CD8-positive, alpha-beta memory T cell (primary cell): ENCODE results near the gene SERPINB13. TPM values are rescaled to one million over a fixed set of nuclear protein-coding genes. Genes with fewer than 3 reads are reported as not detected.

Experiments used
- CTCF ChIA-PET: fragments of 350-600 bp; sonication (Branson Sonifier 250); formaldehyde crosslinking; loops from one replicate; lab custom pipeline; 2021; ENCODE audit warnings: antibody characterized with exemption; lab: Charles Lee
- POLR2A ChIA-PET: fragments of 350-600 bp; sonication (Branson Sonifier 250); formaldehyde crosslinking; loops from one replicate; lab custom pipeline; 2021; ENCODE audit warnings: antibody characterized with exemption; lab: Charles Lee
- DNase-seq, 5 donors: peaks; one replicate each; pipeline versions ENCODE4 v3.0.0 to v3.0.0-alpha.2; 2020 to 2022; ENCODE audit warnings: mixed read lengths in 1 of 5
- H3K27ac ChIP-seq: one replicate; pipeline ENCODE4 v1.7.0; 2013; ENCODE audit warnings: low read depth, mild to moderate bottlenecking, low read length, moderate library complexity
- H3K27me3 ChIP-seq: 2 replicates; pipeline ENCODE4 v1.7.0; 2013; ENCODE audit warnings: low read length, mild to moderate bottlenecking; ENCODE audit not compliant: insufficient read depth, poor library complexity, severe bottlenecking
- H3K36me3 ChIP-seq: 2 replicates; pipeline ENCODE4 v1.7.0; 2013; ENCODE audit warnings: mild to moderate bottlenecking, low read length, moderate library complexity; ENCODE audit not compliant: insufficient read depth
- H3K4me1 ChIP-seq: 2 replicates; pipeline ENCODE4 v1.7.0; 2013; ENCODE audit warnings: mild to moderate bottlenecking, low read length, moderate library complexity; ENCODE audit not compliant: insufficient read depth
- H3K4me3 ChIP-seq: 2 replicates; pipeline ENCODE4 v1.7.0; 2013; ENCODE audit warnings: mild to moderate bottlenecking, low read length
- H3K9me3 ChIP-seq: 2 replicates; pipeline ENCODE4 v1.7.0; 2013; ENCODE audit warnings: mild to moderate bottlenecking, low read length
- H3K27ac Mint-ChIP-seq, 8 donors: one replicate each; pipeline ENCODE4 v1.8.0; 2020 to 2021; ENCODE audit warnings: mixed read lengths in 8 of 8, mild to moderate bottlenecking in 6 of 8, inconsistent platforms in 3 of 8, moderate library complexity in 3 of 8
- H3K27me3 Mint-ChIP-seq, 2 donors: one replicate each; pipeline ENCODE4 v1.8.0; 2020 to 2021; ENCODE audit warnings: mixed read lengths in 2 of 2, mild to moderate bottlenecking in 1 of 2, moderate library complexity in 1 of 2
- H3K36me3 Mint-ChIP-seq, 3 donors: one replicate each; pipeline ENCODE4 v1.8.0; 2020 to 2021; ENCODE audit warnings: mixed read lengths in 3 of 3, inconsistent platforms in 1 of 3, mild to moderate bottlenecking in 1 of 3
- H3K4me1 Mint-ChIP-seq, 3 donors: one replicate each; pipeline ENCODE4 v1.8.0; 2020 to 2021; ENCODE audit warnings: mixed read lengths in 3 of 3, inconsistent platforms in 1 of 3, mild to moderate bottlenecking in 1 of 3
- H3K4me3 Mint-ChIP-seq, 7 donors: one replicate each; pipeline ENCODE4 v1.8.0; 2020 to 2021; ENCODE audit warnings: mixed read lengths in 7 of 7, mild to moderate bottlenecking in 6 of 7, moderate library complexity in 4 of 7, inconsistent platforms in 2 of 7
- H3K9me3 Mint-ChIP-seq, 5 donors: one replicate each; pipeline ENCODE4 v1.8.0; 2020 to 2022; ENCODE audit warnings: mixed read lengths in 5 of 5, mild to moderate bottlenecking in 3 of 5, moderate library complexity in 2 of 5, inconsistent platforms in 1 of 5
- polyA plus RNA-seq: library from polyadenylated mRNA; unstranded; fragments of 300-500 nt; fragmentation: Illumina TruSeq; gene quantifications from one replicate; pipeline ENCODE4 v1.2.3, GENCODE V29; 2021
- total RNA-seq, 2 experiments: library from RNA; stranded (reverse); gene quantifications; one replicate each; pipeline ENCODE4 v1.2.3, GENCODE V29; 2021

The SERPINB13 gene
- total and polyA plus RNA-seq, 3 experiments from 2014 or later, result not detected

- no peaks in the 10 kb centered on the region for H3K36me3 ChIP-seq
- Mint-ChIP-seq H3K4me1 (no peaks in the 10 kb centered on the region), H3K4me3 (no peak overlapping the region), H3K27me3 (peaks cover 4% of the 10 kb centered on the region in 2 donors), H3K27ac (no peak overlapping the region), H3K36me3 (no peaks in the 10 kb centered on the region), H3K9me3 (no peaks in the 10 kb centered on the region)
- ChIA-PET POLR2A (no interaction called here), CTCF (no interaction called here)
- no peak for DNase-seq
- no peaks in the 10 kb centered on the region for H3K27me3 ChIP-seq
- no peaks in the 10 kb centered on the region for H3K4me1 ChIP-seq
- no peak overlapping the region for H3K4me3 ChIP-seq
- no peaks in the 10 kb centered on the region for H3K9me3 ChIP-seq
- H3K27ac ChIP-seq, result no peak overlapping the region
Measured at GRCh38 chr18:63591725-63592124, 4.6 kb downstream of the SERPINB13 start.

GRCh38 chr18:63592471-63592870, 5.3 kb downstream of the SERPINB13 start:
- H3K36me3 ChIP-seq, result no peaks in the 10 kb centered on the region
- ChIA-PET CTCF (no interaction called here), POLR2A (no interaction called here)
- Mint-ChIP-seq H3K36me3 (no peaks in the 10 kb centered on the region), H3K4me3 (no peak overlapping the region), H3K4me1 (no peaks in the 10 kb centered on the region), H3K27ac (no peak overlapping the region), H3K27me3 (peaks cover 4% of the 10 kb centered on the region in 2 donors), H3K9me3 (no peaks in the 10 kb centered on the region)
- no peak for DNase-seq
- H3K4me3 ChIP-seq, result no peak overlapping the region
- H3K4me1 ChIP-seq, result no peaks in the 10 kb centered on the region
- no peak overlapping the region for H3K27ac ChIP-seq
- no peaks in the 10 kb centered on the region for H3K27me3 ChIP-seq
- H3K9me3 ChIP-seq, result no peaks in the 10 kb centered on the region

- no peaks in the 10 kb centered on the region for H3K4me1 Mint-ChIP-seq
- Histone ChIP-seq H3K27me3 (no peaks in the 10 kb centered on the region), H3K4me1 (no peaks in the 10 kb centered on the region), H3K27ac (no peak overlapping the region), H3K4me3 (no peak overlapping the region), H3K9me3 (no peaks in the 10 kb centered on the region), H3K36me3 (no peaks in the 10 kb centered on the region)
- DNase-seq, result no peak
- POLR2A ChIA-PET, result no interaction called here
- no peaks in the 10 kb centered on the region for H3K9me3 Mint-ChIP-seq
- H3K27me3 Mint-ChIP-seq, result peaks cover 0 to 4% of the 10 kb centered on the region in 2 donors
- H3K4me3 Mint-ChIP-seq, result no peak overlapping the region
- no peaks in the 10 kb centered on the region for H3K36me3 Mint-ChIP-seq
- H3K27ac Mint-ChIP-seq, result no peak overlapping the region
- CTCF ChIA-PET, result no interaction called here
Measured at GRCh38 chr18:63596964-63597363, 9.8 kb downstream of the SERPINB13 start.

DNA sequence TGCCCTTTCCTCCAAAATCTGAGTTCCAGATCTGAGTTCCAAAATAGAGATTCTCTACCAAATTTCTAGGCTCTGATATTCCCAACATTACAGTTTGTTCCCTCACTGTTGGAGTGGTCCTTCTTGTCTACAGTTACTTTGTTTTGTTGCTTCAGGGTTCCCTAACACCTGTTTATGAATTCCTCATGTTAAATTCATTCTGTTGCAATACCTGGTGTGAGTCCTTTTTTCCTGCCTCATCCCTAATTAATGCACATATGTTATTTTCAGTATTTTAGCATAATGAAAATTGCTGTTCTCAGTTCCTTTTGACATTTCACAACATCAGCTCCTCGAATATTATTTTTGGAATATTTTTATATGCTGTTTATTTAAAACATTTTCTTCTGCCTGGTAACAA, 16.2 kb downstream of the SERPINB13 start:
- Mint-ChIP-seq H3K36me3 (no peaks in the 10 kb centered on the region), H3K27ac (no peak overlapping the region), H3K27me3 (peaks cover 2 to 6% of the 10 kb centered on the region in 2 donors), H3K4me1 (no peaks in the 10 kb centered on the region), H3K4me3 (no peak overlapping the region), H3K9me3 (peaks cover 0 to 2% (median 0%) of the 10 kb centered on the region in 5 donors)
- H3K36me3 ChIP-seq, result no peaks in the 10 kb centered on the region
- H3K4me3 ChIP-seq, result no peak overlapping the region
- ChIA-PET POLR2A (no interaction called here), CTCF (no interaction called here)
- H3K27me3 ChIP-seq, result no peaks in the 10 kb centered on the region
- no peak overlapping the region for H3K27ac ChIP-seq
- no peaks in the 10 kb centered on the region for H3K9me3 ChIP-seq
- no peaks in the 10 kb centered on the region for H3K4me1 ChIP-seq
- DNase-seq, result no peak

DNA sequence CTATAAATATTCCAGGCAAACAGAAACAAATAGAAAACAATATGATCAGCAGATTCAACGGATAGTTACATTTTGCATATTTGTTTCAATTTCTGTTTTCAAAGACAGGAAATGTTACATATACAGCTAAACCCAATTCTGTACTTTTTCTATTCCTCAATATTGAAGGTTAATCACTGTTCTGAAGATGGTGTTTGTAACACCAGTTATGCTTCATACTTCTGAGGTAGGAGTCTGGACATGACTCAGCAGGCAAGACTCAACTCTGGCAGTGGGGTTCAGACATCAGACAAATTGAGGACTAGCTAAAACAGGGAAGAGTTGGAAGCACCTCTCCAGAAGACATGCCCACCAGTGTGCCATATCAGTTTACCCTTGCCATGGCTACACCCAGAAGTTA, 16.6 kb downstream of the SERPINB13 start:
- no peak overlapping the region for H3K27ac ChIP-seq
- no peak overlapping the region for H3K27ac Mint-ChIP-seq

DNA sequence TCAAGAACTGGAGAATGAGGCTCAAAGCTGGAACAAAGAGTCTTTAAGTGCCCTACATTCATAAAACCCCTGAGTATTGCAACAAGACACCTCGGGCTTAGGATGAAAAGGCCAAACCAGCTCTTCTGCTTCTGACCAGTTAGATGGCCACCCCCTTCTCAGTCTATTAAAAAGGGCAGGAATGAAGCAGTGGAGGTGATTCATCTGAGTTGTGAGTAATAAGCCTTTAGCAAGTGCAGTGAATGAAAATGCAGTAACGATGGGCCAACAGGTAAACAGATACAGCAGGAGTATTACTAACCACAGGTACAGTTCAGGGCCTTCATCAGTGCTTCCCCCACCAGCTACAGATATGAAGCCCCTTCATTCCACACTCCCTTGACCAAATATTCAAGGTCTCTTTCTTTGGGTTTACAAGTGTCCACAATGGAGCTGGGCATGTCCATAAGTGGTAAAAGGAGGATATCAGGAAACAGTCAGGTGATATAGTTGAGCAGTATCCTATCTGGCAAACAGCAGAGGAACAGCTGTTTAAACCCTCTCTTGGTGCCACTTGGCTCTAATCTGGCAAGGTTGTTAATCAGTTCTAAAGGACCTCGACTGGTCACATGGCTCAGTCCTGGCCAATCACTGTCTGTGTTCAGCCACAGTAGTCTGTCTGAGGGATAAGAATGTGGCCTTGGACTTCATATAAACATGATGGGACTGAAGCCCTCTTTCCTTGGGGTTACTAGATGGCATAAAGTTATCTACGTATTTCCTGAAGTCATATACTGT, 17.8 kb downstream of the SERPINB13 start:
- Mint-ChIP-seq H3K27me3 (peaks cover 2 to 6% of the 10 kb centered on the region in 2 donors), H3K36me3 (no peaks in the 10 kb centered on the region), H3K27ac (no peak overlapping the region), H3K4me3 (no peak overlapping the region), H3K9me3 (peaks cover 0 to 2% (median 0%) of the 10 kb centered on the region in 5 donors), H3K4me1 (no peaks in the 10 kb centered on the region)
- H3K9me3 ChIP-seq, result no peaks in the 10 kb centered on the region
- no peak overlapping the region for H3K4me3 ChIP-seq
- no peak for DNase-seq
- no peaks in the 10 kb centered on the region for H3K27me3 ChIP-seq
- H3K27ac ChIP-seq, result no peak overlapping the region
- H3K36me3 ChIP-seq, result no peaks in the 10 kb centered on the region
- H3K4me1 ChIP-seq, result no peaks in the 10 kb centered on the region
- CTCF ChIA-PET, result no interaction called here
- POLR2A ChIA-PET, result no interaction called here

More for the DNA sequence above, 16.6 kb downstream of the SERPINB13 start:
- no peak for DNase-seq
- peaks cover 0 to 2% (median 0%) of the 10 kb centered on the region in 5 donors for H3K9me3 Mint-ChIP-seq
- H3K27me3 Mint-ChIP-seq, result peaks cover 2 to 6% of the 10 kb centered on the region in 2 donors
- Histone ChIP-seq H3K9me3 (no peaks in the 10 kb centered on the region), H3K27me3 (no peaks in the 10 kb centered on the region), H3K4me1 (no peaks in the 10 kb centered on the region), H3K36me3 (no peaks in the 10 kb centered on the region), H3K4me3 (no peak overlapping the region)
- H3K4me3 Mint-ChIP-seq, result no peak overlapping the region
- ChIA-PET POLR2A (no interaction called here), CTCF (no interaction called here)
- no peaks in the 10 kb centered on the region for H3K4me1 Mint-ChIP-seq
- no peaks in the 10 kb centered on the region for H3K36me3 Mint-ChIP-seq

GRCh38 chr18:63606526-63606925, 19.4 kb downstream of the SERPINB13 start:
- Mint-ChIP-seq H3K4me3 (no peak overlapping the region), H3K27me3 (peaks cover 3 to 6% of the 10 kb centered on the region in 2 donors), H3K9me3 (peaks cover 0 to 2% (median 0%) of the 10 kb centered on the region in 5 donors), H3K4me1 (no peaks in the 10 kb centered on the region), H3K27ac (no peak overlapping the region), H3K36me3 (no peaks in the 10 kb centered on the region)
- CTCF ChIA-PET, result no interaction called here
- no peak overlapping the region for H3K4me3 ChIP-seq
- H3K4me1 ChIP-seq, result no peaks in the 10 kb centered on the region
- POLR2A ChIA-PET, result no interaction called here
- H3K9me3 ChIP-seq, result no peaks in the 10 kb centered on the region
- H3K36me3 ChIP-seq, result no peaks in the 10 kb centered on the region
- DNase-seq, result no peak
- no peak overlapping the region for H3K27ac ChIP-seq
- H3K27me3 ChIP-seq, result no peaks in the 10 kb centered on the region

DNA sequence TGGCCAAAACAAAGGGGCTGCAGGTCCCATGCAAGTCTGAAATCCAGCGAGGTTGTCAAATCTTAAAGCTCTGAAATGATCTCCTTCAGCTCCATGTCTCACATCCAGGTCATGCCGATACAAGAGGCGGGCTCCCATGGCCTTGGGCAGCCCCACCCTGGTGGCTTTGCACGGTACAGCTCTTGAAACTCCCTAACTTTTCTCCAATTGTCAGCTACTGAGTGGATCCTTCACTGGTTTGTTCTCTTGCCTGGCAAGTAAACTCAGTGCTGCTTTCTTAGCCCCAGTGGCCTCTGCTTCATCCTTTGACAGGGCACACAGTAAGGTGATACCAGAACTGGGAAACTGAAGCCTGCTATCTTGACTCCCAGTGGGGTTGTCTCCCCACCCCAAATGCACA, 26.3 kb downstream of the SERPINB13 start:
- H3K36me3 ChIP-seq, result no peaks in the 10 kb centered on the region
- H3K27me3 ChIP-seq, result no peaks in the 10 kb centered on the region
- CTCF ChIA-PET, result no interaction called here
- H3K4me1 Mint-ChIP-seq, result no peaks in the 10 kb centered on the region
- DNase-seq, result no peak
- H3K27ac ChIP-seq, result no peak overlapping the region
- no peak overlapping the region for H3K4me3 ChIP-seq
- peaks cover 0 to 1% (median 0%) of the 10 kb centered on the region in 5 donors for H3K9me3 Mint-ChIP-seq
- H3K27ac Mint-ChIP-seq, result no peak overlapping the region
- H3K4me1 ChIP-seq, result no peaks in the 10 kb centered on the region
- no peaks in the 10 kb centered on the region for H3K36me3 Mint-ChIP-seq
- no peak overlapping the region for H3K4me3 Mint-ChIP-seq
- peaks cover 5 to 11% of the 10 kb centered on the region in 2 donors for H3K27me3 Mint-ChIP-seq
- POLR2A ChIA-PET, result no interaction called here
- no peaks in the 10 kb centered on the region for H3K9me3 ChIP-seq
